GM18909 (cell line): ENCODE measurements around the gene CDK2.
"Not testable (repeated sequence)": the region's sequence is repeated elsewhere in the genome, so short reads cannot be mapped to it uniquely, and the experiment has no call there.

Experiments used
- ATAC-seq: cut with Tn5 transposase; IDR thresholded peaks from one replicate; pipeline ENCODE4 v1.9.1; 2021; ENCODE audit warnings: mild to moderate bottlenecking; ENCODE audit not compliant: unreplicated experiment, poor library complexity

The CDK2 gene

DNA sequence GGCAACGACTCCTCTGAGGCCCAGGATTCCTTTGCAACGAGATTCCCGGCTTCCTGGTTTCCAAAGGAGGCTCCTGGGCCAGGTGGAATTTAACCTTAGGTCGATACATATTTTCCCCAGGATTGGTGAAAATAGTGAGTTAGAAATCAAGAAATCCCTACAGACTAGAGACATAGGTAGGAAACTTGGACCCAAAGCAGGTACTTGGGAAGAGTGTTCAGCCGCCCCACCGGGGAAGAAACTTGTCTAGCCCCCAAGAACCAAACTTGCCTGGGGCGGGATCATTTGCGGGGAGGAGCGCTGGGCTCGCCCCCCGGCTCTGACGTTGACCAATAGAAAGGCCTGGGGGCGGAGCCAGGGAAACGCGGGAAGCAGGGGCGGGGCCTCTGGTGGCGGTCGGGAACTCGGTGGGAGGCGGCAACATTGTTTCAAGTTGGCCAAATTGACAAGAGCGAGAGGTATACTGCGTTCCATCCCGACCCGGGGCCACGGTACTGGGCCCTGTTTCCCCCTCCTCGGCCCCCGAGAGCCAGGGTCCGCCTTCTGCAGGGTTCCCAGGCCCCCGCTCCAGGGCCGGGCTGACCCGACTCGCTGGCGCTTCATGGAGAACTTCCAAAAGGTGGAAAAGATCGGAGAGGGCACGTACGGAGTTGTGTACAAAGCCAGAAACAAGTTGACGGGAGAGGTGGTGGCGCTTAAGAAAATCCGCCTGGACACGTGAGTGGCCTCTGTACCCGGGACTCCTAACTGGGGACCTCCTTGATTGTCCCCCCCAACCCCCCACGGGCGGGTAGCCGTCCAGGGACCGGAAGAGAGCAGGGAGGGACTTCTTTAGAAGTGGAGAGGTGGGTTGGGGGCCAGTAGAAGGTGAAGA lies at the start of gene CDK2:
Gene CDK2, plus strand, starts transcription at position 423 of the 874 bp plus-strand sequence. Its CDS starts 179 bp downstream, at position 602.
- peak; percentile 97 for ATAC-seq

DNA sequence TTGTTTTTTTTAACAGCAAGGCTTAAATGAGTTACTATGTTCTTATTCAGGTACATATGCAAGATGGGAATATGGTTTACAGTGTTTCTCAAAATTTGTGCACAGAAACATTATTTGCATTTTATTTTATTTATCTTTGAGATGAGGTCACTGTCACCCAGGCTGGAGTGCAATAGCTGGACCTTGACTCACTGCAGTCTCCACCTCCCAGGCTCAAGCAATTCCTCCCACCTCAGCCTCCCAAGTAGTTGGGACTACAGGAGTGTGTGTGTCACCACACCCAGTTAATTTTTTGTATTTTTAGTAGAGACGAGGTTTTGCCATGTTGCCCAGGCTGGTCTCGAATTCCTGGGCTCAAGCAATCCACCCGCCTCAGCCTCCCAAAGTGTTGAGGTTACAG lies 47.6 kb upstream of the CDK2 start:
- not testable (repeated sequence) for ATAC-seq

DNA sequence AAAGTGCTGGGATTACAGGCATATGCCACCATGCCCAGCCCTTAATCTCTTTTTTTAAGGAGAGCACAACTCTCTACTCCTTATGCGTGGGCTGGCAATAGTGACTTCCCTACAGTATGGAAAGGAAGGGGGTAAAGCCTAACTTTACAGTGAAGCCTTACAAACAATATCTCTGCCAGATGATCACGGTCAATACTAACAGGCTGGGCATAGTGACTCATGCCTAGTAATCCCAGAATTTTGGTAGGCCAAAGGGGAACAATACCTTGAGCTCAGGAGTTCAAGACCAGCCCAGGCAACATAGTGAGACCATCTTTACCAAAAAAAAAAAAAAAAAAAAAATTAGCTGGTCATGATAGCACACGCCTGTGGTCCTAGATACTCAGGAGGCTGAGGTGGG lies 44.5 kb upstream of the CDK2 start:
- ATAC-seq, result no peak

DNA sequence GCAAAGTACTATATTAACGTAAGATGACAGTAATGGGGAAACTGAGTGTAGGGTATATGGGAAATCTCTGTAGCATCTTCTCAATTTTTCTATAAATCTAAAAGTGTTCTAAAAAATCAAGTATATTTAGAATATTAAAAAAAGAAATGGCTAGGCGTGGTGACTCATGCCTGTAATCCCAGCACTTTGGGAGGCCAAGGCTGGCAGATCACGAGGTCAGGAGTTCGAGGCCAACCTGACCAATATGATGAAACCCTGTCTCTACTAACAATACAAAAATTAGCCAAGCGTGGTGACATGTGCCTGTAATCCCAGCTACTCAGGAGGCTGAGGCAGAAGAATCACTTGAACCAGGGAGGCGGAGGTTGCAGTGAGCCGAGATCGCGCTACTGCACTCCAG lies 43.0 kb upstream of the CDK2 start:
- not testable (repeated sequence) for ATAC-seq

DNA sequence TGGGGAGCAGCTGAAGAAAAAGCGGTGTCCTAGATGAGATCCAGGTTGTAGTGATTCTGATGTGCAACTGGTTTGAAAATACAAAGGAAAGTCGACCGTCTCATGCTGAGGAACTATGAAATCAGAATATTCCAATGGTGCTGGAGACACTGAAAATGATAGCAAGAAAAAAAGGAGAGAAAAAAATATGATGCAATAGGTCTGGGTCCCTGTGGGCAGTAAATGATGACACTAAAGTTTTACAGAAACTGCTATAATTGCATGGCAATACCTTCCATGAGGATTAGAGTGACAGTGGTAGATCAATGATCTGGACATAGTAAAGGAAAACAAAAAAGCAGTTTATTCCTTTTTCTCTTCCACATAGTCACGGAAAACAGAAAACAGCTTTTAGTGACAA lies 41.3 kb upstream of the CDK2 start:
- no peak for ATAC-seq

DNA sequence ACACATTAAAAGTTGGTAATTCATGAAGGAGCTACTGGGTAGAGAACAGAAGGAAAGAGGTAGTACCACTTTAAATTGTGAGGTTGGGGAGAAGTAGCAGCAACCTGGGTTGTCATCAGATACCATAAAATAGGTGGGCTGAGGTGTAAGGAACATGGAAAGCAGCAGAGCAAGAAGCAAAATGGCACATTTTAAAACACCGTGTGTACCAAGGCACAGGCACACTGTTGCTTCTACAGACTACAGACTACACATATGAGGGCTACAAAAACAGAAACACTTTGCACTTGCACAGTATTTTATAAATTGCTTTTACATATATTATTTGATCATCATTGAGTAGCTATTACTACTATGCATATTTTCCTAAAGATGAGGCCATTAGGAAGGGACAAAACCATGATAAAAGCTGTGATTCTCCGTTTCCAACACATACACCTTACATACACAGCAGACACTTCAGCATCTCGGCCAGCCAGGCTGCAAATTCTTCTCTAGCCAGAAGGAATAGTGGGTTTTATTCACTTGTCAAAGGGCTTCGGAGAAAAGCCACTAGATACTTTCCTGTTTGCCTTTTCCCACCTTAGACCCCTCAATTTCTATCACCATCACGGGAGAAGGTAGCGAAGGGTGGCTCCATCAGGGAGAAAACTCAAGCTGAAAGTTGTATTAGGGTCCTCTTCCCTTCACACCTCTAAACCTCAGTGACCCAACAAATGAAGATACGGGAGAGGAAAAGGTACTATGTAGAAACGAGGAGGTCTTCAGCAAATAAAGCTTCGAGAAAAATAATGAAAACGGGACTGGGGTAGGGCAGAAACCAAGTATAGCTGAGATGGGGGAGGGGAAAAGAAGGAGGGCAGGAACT lies 40.5 kb upstream of the CDK2 start:
- ATAC-seq, result no peak

DNA sequence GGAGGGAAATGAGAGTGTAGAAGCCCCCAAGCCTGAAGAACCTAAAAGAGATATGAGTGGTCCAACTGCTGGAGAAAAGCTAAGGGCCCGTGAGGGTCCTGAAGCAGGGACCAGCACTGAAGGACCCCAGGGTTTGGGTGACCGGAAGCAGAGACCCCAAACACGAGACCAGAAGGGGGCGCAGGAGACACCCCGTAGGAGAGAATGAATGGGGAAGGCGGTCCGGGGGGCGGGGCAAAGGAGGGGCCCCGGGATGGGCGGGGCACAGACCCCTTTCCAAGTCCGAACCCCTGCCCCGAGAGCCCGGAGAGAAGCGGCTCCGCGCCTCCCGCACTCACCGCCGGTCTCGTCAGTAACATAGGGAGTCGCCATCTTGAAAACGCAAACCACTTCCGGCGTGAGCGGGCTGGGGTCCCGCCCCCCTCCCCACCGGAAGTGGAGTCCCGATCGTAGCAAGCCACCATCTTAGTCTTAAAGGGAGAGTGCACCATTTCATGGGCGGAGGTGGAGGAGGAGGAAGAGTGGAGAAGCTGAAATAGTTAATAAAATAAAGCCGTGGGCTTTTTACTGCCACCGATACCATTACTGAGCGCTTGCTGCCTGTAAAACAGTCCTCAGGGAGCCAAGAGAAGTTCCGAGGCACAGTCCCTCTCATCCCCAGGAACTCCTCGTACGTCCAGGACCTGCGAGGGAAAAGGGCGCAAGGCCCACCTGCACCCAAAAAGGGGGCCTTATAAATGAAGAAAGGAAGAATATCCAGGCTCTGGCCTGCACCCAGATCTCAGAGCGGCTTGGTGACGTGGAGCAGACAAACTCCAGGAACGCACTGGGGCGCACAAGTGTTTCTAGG lies 39.7 kb upstream of the CDK2 start:
- peak; percentile 45 for ATAC-seq

DNA sequence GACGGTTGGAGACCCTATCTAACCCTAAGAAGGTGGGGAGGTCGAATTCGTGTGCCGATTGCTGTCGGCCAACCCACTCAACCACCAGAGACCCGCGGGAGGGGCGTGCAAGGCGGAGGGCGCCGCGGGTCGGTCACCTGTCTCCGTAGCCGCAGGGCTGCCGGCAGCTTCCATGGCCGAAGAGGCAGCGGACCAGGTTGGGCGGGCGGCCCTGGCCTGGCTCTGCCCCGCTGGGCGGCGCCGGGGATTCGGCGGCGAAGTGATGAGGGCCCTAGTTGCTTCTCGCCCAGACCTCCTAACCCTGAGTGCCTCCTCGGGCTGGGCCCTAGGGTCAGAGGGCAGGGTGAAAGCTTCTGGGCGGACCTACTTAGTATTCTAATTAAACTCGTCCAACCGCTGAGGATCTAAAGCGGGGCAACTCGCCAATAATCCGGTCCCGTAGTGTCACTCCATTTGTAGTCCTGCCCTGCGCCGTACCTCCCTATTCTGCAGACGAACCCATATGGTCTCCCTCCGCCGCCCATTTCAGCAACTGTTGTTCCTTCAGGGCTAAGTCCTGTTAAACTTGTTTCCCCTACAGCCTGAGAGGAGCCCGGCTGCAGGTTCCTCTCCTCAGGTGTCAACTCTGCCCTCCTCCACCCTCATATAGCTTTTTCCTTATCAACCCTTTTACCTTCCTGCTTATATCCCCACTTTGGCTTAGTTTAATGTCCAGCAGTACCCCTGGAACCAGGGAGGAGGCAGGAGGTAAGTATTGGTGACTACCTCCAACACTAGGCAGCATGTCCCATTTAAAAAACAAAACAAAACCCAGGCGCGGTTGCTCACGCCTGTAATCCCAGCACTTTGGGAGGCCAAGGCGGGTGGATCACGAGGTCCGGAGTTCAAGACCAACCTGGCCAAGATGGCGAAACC lies 38.8 kb upstream of the CDK2 start, which contains the start of gene PYM1:
Gene PYM1, minus strand, starts transcription at position 307 of the 915 bp plus-strand sequence. Its CDS starts 133 bp downstream, at position 174.
- ATAC-seq, result peak; percentile 46

DNA sequence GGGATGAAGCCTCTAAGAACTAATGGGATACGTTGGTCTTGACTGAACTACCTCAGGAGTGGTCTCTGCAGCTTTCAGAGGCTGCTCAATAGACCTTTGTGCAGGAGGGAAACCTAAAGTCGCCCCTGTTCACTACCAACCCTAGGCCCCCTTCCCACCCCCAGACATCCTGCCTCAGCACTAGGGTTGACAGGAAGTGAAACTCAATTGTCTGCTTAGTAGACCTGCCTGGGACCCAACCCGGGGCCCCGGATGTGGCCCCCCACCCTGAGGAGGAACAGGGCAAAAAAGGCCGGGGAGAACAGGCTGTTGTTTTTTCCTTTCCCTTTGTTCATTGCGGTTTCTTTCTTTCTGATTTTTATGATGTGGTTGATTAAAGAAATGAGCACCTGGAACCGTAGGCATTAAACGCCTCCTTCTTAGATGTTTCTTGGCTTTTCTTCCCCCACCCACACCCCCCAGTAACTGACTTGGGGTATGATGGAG lies 37.3 kb upstream of the CDK2 start:
- peak; percentile 49 for ATAC-seq

DNA sequence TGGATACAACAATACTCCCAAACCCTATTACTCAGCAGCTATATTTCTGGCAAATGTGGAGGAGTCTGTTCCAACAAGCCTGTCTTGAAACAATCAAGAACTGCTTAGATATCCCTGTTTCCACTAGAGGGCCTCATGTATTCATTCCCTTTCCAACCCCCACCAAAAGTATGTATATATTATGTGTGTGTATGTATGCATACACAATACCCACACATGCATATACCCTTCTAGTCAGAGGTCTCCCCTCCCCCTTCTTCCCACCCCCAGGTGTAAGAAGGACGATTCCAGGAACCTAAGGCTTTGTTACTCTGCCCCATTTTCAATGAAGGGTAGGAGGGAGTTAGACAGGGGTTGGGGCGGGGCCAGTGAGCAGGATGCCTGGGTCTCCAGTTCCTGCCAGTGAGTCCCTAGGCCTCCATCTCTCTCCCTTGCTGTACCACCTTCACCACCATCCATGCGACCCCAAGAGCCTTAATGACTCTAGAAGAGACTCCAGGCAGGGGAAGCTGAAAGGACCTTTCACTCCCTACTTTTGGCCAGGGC lies 35.8 kb upstream of the CDK2 start, which contains the start of gene DGKA:
Gene DGKA, plus strand, starts transcription at position 392 of the 546 bp plus-strand sequence. CDS start 5,342 bp downstream, outside the sequence.
- peak; percentile 13 for ATAC-seq

DNA sequence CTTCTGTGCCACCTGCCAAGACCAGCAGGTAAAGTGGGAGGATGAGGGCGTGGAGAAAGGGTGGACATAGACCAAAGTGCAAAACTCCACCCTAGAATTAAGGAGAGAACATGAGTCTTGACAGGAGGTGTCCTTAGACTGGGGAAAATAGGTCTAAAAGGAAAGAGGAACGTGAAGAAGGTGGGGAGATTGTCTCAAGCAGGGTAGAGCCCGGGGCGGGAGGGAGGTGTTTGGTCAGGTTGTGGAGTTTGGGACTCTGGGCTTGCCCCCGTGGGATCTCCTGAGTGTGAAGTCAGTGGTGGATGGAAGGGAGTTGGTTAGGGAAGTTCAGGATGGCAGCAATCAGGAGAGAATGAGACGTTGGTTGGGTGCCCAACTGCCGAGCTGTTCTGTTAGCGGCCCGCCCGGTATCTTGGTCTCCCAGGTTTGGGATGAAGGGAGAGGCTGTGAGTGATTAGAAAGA lies 35.3 kb upstream of the CDK2 start:
- no peak for ATAC-seq

DNA sequence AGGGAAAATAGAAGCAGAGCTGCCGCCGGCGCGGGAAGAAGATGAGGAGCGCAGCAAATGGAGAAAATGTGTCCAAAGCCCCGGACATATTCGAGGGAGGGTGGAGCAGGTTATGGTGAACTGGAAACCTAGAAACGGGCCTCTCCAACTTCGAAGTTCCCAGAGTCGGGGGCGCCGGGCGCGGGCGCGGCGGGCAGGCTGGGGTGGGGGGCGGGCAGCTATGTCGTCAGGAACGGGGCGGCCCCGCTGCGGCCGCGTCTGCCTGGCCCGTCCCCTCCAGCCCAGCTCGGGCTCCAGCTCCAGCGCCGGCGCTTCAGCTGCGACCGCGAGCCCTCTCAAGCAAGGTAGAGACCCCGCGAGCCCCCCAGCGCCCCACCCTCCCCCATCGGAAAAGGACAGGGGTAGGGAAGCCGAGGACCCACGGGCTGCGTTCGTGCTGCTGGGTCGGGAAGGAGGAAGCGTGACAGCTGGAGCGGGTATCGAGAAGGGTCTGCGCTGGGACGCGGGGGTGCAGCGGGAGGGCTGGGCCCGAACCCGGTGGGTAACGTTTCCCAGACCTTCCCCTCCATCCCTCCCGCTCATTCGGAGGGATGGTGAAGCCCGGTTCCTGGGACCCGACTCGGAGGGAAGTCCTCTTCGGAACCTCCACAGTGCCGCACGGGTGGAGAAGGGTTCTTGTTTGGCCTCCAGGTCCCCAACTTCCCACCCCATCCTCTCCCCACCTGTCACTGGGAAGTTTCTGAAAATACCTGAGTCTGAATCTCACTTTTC lies 34.7 kb upstream of the CDK2 start:
- ATAC-seq, result no peak

DNA sequence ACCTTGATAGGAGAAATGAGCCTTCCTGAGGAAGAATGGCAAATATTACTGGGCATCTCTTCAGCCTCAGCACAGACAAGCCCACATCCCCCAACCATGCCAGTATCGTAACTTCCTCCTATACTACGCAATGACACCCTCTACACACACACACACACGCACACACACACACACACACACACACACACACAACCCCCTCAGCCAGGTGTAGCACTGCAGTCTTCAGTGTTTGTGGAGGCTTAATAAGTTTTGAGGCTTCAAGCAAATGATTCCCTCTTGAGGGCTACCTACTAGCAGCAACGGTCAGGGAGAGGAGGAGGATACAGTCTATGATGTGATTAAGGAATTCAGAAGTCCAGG lies 34.1 kb upstream of the CDK2 start:
- ATAC-seq, result no peak

DNA sequence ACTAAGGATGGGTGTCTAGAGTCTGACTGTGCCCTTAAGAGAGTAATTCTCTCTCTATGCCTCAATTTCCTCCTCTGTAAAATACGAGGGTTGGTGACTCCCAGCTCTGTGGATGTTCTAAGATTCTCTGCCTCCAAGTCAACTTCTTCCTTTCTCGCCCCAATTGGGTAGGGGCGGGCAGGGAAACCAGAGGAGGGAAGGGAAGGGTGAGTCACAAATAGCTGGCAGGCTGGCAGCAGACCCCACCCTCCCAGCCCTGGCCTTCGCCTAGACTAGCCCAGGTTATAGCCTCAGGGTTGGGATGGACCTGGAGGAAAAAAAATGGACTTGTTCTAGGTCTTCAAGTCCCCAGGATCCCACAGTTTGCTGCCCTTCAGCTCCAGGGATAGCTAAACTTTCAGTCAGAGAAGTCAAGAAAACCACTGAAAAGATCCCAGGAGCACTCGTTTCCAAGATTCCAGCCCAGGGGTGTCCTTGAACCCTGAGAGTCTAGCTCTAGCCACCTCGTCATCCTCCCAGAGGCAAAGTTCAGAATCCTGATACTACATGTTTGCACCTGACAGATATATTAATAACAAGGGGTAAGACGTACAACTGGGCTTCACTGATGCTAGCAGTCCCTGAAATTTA lies 33.3 kb upstream of the CDK2 start:
- ATAC-seq, result no peak

DNA sequence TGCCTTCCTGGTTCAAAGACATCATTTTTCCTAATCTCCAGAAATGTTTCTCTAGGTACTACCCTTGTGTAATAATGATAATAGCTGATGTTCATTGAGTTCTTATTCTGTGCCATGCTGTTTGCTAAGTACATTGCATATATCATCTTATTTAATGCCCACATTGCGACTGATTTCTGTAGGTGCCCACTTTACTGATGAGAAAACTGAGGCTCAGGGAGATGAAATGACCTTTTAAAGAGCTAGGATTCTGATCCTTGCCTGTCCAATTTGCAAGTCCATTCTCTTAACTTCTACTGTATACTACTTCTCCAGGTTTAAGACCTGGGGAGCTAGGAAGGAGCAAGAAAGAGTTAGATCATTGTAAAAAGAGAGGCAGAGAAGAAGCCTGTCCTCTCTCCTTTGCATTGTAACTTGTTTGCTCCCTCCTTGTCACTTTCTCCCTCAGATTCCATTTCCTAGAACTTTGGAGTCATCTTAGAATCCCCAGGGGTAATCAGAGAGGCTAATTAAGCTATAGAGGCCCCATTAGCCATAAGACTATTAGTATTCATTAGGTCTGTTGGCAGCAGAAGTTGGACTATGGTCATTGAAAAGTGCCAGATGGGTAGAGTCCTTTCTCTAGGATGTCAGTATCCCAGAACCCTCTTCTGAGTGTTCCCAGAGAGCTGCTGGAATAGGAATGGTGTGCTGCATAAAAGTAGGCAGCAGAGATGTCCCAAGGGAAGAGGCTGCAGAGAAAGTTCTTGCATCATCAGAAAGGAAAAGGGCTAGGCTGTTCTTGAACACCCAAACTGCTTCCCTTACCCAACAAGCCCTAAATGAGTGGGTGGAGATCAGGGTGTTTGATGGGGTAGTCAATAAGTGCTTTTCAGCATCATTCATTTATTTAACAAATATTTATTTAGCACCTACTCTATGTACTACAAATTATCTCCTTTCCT lies 32.6 kb upstream of the CDK2 start:
- no peak for ATAC-seq

DNA sequence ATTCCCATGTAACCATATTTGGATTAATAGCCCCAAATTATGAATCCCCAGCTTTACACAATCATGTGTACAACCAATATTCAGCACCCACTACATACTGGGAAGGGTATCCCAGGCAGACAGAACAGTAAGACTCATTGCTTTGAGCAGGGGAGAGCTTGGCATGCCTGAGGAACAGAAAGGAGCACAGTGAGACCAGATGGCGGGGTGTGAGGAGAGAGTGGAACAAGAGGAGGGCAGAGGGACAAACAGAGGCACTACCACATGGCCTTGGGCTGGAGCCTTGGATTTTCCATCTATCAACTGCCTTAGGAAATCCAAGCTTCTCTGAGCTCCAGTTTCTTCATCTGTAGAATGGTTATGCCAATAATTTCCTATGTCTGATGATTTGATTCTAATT lies 31.9 kb upstream of the CDK2 start:
- ATAC-seq, result no peak
